GM15510 (cell line): ENCODE results near the gene HSPB9.

Source experiments
- POLR2A ChIP-seq: IDR thresholded peaks from 3 replicates; pipeline ENCODE4 v1.6.1; 2011; ENCODE audit warnings: borderline replicate concordance; ENCODE audit not compliant: insufficient read length; ENCODE audit errors: extremely low read depth

The HSPB9 gene

DNA sequence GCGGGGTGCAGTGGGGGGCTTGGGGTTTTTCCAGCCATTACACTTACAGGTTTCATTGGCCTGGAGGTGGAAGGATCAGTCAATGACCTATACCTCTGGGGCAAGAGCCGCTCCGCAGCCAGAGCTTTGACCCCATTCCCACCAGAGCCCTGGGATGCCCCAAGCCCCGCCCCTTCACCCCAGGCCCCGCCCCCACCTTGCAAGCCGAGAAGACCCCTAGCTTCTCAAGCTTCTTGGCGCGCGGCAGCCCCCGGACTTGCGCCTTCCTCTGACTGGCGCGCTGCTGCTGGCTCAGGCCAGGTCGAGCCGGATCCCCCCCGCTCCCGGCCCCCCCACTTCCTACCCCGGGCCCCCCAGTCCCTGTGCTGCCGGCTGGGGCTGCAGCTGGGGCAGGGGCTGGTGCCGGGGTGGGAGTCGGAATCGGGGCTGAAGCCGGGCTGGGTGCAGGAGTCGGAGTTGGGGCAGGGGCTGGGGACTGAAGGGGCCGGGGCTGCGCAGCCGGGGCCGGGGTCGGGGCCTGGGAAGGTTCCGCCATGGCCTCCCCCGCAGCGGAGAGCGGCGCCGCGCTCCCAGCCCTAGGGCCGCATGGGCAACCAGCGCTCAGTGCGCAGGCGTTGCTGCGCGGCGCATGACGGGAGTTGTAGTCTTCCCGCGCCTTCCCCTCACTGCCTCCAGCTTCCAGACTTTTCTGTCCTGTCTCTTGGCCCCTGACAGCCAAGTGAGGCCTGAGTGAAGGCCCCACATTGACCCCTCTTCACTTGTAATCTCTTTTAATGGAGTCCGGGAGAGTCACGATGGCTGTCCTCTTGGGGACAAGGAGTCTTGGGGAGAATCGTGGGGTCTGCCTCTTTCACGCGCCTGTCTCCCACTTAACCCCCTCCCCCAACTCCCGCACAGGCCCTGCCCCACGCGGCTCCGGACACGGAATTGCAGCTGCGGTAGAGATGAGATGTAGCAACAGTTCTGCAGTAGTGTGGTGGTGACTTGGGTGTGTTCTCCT lies 1.5 kb upstream of the HSPB9 start, which contains the start of gene KAT2A:
TSS of gene KAT2A (minus strand) at position 598 of the 1,000 bp plus-strand sequence. CDS start at position 535, 63 bp downstream.
- peak; percentile 83 for TF ChIP-seq POLR2A

DNA sequence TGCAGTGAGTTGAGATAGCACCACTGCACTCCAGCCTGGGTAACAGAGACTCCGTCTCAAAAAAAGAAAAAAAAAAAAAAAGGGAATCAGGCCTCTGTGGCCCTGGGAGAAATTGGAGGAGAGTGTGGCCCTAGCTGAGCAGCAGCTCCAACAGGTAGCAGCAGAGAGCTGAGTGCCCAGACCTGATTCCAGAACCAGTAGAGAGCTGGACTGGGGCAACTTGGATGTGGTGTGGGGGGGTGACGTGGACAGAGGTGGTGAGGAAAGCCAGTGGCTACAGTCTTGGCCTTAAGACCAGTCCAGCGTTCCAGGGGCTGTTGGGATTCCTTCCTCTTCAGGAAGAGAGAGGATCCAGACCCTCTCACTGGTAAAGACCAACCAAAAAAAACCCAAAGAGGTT lies 1.7 kb downstream of the HSPB9 start:
- no peak for TF ChIP-seq POLR2A

DNA sequence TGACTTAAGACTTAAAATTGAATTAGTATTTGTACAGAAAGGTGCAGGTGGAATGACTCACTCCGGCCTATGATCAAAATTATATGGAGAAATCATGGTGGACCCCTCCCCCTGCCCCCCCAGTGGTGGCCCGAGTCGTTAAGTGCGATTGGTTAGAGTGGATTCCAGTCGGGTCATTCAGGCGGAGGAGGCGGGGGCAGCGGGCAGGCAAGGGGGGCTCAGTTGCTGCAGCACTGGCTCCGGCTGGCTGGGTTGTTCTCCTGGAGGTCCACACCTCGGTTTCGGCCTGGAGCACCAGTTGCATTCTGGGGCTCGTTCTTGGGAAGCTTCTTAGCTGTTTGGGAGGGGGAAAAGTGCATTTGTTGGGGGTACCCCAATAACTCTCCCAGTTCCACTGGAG lies 3.0 kb downstream of the HSPB9 start:
- no peak for TF ChIP-seq POLR2A

DNA sequence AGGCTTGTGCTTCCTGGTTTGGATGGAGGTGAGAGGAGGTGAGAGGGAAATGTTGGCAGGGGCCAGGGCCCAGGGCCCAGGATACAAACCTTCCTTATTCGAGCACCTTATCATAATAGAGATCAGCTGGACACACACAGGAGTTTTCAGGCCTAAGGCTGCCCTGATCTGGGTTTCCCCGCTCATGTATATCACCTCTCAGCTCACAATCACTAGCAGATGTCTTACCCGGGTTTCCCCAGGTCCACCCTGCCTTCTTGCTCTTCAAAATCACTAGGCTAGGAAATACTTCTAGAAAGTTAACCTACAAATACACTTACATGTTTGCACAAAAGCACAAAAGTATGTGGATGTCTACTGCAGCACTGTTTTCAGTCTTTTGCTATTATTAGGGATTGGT lies 4.2 kb downstream of the HSPB9 start:
- no peak for TF ChIP-seq POLR2A

DNA sequence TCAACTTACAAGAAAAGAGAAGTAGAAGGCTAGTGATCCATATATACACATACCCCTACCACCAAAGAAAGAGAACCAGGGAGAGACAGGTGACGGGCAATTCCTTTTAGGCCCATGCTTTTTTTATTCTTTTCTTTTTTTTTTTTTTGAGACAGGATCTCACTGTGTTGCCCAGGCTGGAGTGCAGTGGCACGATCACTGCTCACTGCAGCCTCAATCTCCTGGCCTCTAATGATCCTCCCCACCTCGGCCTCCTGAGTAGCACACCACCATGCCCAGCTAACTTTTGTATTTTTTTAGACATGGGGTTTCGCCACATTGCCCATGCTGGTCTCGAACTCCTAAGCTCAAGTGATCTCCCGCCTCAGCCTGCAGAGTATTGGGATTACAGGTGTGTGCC lies 4.8 kb downstream of the HSPB9 start:
- no peak for TF ChIP-seq POLR2A

DNA sequence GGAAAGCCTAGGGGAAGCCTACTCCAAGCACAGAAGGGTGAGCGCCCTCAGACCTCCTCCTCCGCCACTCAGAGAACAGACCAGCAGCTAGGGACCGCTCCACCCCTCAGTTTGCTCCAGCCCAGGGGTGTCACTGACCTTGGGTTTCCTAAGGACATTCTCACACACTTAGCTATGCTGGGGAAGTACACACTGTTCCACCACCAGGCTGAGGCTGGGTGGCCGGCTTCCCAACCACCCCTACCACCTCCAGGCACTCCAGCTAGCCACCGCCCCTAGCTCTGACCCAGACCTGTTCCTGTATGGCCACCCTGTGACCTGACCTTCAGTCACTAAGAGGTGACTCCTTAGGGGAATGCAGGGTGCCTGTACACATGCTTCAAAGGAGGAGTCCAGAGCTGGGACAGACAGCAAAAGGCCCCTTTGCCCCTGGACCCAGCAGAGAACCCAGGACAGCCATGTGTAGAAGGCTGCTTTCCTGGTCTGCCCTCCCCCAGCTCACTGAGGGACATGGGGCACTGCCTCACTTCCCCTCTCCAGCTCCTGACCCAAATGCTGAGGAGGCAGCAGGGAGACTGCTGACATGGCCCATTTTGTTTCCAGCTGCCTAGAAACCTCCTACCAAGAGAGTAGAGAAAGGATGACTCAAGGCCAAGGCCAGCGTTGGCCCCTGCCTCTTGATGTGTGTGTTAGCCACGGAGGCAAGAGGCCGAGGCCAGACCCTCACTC lies 6.7 kb downstream of the HSPB9 start:
- TF ChIP-seq POLR2A: no peak

DNA sequence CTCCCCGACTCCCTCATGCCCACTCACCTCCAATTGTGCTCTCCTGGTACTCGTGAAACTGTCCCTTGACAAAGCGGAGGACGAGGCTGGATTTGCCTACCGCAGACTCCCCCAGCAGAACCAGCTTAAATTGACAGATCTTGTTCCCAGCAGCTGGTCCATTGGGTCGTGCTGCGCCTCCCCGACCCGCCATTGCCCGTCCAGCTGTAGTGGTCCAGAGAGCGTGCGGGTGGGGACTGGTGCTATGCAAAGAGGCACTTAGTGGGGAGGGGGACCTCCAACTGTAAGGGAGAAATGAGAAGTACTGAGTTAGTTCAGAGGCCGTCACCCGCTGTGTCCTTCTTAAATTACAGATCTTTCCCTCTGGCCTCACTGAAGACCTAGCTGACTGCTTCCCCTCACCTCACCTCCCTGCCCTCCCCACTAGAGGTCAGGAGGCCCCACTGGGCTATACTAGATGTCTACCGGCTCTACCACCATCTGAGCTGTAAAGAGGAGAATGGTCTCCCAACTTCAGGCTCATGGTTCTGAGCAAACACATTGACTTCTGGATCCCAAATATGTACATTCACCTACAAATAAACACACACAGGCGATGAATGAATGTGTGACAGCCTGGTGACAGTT lies 7.8 kb downstream of the HSPB9 start:
- TF ChIP-seq POLR2A: no peak

DNA sequence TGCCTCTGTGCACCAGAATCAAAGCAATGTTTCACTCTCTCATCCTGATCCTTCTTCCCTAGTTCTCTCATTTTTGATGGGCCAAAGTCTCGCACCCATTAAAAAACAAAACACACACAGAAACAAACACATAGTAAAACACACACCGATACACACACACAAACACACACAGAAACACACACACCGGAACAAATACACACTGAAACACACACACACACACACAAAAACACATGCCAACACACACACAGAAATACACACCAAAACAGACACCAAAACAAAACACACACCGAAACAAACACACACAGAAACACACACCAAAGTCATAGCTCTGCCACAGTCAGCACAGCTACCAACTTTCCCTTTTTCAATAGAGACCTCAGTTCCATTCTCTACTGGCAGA lies 8.6 kb downstream of the HSPB9 start:
- no peak for TF ChIP-seq POLR2A

DNA sequence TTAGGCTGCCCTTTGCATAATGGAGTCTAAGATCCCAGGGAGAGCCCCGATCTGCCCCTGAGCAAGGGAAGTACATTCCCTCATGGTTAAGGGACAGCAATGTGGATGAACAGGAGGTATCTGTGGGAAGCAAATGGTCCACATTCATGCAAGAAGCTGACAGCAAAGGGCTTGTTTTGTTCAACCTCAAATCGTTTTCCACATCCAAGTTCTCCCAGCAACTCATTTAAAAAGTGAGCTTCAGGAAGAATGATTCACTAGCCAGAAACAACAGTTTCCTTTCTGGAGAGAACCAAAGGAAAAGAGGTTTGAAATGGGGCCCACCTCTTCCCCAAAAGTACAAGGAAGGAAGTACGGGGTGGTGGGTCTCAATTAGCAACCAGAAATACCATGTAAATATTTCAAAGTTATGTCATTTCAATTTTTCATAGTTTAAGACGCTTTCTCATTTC lies 9.4 kb downstream of the HSPB9 start:
- TF ChIP-seq POLR2A: no peak

DNA sequence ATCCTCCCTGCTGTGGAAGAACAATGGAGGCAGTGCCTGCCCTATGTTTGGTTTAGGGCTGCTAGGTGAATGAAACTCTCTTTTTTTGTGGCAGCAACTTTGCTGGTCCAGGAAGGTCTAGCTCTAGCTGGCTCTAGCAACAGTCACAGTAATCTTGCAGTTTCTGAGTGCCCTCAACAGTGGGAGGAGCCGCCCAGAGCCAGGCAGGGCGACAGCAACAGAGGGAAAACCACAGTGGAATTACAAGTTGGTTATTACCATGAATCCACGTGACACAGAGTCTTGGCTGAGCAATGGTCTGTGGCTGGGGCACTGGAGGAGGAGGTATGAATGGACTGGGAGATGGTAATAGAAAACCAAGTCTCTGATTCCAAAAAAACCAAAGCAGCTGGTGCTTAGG lies 10.3 kb downstream of the HSPB9 start:
- TF ChIP-seq POLR2A: no peak

DNA sequence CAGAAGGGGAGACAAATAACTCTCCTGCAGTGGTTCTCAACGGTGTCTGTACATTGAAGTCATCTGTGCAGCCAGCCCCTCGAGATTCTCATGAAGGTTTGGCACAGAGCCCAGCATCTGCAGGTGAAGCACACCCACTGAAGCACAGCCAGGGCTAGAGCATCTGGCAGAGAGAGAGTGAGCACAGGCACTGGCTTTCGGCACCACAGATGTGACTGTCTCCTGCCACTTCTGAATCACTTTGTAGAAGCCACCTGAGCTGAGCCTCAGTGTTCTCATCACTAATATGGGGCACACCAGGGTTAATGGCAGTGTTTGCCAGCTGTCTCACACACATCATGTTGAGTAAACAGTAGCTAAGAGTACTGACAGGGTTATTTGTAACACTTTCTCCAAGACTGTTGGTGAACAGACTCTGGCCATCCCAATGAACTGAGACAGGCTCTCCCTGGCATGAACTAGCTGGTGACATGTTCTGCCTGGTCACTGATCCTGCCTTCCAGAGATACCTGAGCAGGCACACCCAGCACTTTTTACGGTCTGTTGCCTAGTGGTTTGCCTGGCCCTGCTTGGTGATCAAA lies 10.9 kb downstream of the HSPB9 start:
- TF ChIP-seq POLR2A: no peak

DNA sequence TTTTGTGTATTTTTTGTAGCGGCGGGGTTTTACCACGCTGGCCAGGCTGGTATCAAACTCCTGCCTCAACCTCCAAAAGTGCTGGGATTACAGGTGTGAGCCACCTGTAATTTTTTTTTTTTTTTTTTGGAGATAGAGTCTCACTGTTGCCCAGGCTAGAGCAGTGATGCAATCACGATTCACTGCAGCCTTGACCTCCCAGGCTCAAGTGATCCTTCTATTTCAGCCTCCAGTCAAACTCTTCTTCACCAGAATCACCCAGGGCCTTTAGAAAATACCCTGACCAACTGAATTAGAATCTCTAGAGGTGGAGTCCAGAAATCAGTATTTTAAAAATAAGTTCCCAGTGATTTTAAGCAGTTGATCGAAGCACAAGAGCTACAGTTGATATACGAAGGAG lies 12.5 kb downstream of the HSPB9 start:
- no peak for TF ChIP-seq POLR2A

DNA sequence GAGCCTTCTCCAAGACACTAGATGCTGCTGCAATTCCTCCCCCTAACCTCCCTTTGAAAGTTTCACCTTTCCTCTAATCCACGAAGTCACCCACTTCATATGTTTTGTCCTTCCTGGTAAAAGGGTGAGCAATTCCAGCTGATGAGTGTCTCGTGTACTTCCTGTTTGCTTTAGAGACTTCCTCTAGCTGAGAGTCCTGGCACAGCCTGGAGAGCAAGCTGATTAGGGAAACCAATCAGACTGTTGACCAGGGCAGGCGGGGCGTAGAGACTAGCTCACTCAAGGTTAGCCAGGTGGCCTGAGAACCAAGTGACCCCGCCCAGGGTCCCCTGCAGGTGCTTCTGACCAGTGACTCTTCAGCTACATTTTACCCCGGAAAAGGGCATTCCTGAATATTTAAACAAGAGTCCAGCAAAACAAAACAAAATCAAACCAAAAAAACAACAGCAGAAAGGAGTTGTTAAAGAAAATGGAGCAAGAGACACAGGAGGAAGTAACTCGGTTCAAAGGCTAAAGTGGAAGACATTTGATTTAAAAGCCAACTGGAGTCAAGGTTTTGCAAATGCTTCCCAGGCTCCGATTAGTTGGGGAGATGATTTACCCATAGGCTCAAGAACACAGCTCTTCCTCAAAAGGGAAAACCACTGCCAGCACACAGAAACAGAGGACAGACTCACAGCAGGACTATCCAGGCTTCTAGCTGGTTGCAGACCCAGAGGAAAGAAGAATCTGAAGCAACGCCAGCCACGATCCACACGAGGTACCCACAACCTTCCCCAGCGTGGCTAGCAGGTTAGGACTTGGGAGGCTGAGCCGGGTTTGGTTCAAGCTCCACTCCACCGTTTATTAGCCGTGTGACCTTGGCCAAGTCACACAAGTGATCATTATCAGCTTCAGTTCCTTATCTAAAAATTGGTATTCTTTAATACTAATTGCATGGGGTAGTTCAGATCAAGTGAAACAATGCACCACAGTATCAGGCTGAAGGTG lies 13.4 kb downstream of the HSPB9 start:
- no peak for TF ChIP-seq POLR2A

DNA sequence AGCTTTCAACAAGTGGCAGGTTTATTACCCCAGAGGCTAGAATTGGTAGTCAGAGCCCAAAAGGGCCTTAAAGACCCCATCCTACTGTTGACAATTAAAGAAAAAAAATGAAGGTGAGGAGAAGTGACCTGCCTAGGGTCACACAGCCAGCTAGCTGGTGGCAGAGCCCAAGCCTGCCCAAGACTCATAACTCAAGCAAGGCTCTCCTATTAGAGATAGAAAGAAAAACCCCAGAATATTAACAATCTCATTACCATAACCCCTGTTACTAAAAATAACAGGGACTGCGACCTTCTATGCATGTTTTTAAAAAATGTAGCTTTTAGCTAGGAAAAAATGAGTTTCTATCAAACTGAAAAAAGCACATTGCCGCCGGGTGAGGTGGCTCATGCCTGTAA lies 14.0 kb downstream of the HSPB9 start:
- TF ChIP-seq POLR2A: no peak

DNA sequence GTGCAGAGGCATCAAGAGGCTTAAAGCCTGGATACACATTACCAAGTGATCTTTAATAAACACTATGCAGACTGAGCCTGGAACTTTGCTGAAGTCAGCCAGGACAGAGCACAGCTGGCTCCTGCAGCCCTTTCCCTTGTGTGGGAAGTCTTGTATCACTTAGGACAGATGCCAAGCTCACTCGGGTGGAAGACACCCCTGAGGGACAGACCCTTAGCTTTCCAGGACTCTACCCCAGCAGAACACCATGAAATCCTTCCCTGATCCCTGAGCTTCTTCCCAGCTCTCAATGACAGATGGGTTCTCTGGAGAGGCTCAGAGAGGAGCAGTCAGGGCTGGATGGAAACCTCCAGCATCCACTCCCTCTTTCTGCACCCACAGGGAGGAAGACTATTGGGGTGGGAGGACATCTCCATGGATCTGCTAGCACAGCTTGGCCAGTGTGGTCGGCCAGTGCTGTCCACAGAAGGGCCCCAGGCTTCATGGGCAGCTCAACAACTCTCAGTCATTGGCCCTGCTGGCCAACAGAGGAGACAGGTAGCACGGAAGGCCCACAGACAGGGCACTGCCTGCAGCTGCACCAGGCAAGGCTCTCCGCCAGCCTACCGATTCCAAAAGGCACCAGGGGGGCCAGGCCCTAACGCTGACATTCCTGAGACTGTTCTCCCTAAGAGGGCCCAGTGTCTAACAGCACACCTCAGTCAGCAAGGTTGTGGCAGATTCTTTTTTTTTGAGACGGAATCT lies 16.3 kb downstream of the HSPB9 start:
- no peak for TF ChIP-seq POLR2A
